GM10248 (cell line): Measurements from ENCODE around the gene LSAMP.

ENCODE experiments used
- CTCF ChIA-PET: fragments of 300-600 bp; sonication (Branson Sonifier 250); formaldehyde crosslinking; extraction: SDS; loops from one replicate; lab custom pipeline; 2021; ENCODE audit warnings: antibody characterized with exemption; lab: Yijun Ruan, JAX
- POLR2A ChIA-PET: fragments of 350-650 bp; sonication (Branson Sonifier 250); formaldehyde crosslinking; extraction: SDS; loops from one replicate; lab custom pipeline; 2020; ENCODE audit warnings: antibody characterized with exemption; lab: Yijun Ruan, JAX
- DNase-seq: peaks from one replicate; pipeline ENCODE4 v3.0.0; 2012; ENCODE audit errors: extremely low spot score
- CTCF ChIP-seq: IDR thresholded peaks from 2 replicates; pipeline ENCODE4 v1.5.1; 2012; ENCODE audit warnings: mild to moderate bottlenecking, low read depth; ENCODE audit errors: extremely low read depth, missing control alignments, control extremely low read depth

LSAMP gene

GRCh38 chr3:115862099-115862498, 583.2 kb downstream of the LSAMP start:
- DNase-seq, result no peak
- no peak for TF ChIP-seq CTCF
- CTCF ChIA-PET, result interaction anchor here (0.7 kb wide), 1 partner anchor 19 kb away, joined by 3 read pairs; no protein-coding TSS in a partner anchor
- POLR2A ChIA-PET, result no interaction called here

GRCh38 chr3:115861166-115861733, 584.0 kb downstream of the LSAMP start:
- CTCF ChIA-PET, result no interaction called here
- no peak for DNase-seq
- no peak for TF ChIP-seq CTCF
- POLR2A ChIA-PET, result no interaction called here

- POLR2A ChIA-PET, result no interaction called here
- CTCF ChIA-PET, result no interaction called here
- DNase-seq, result no peak
- TF ChIP-seq CTCF, result no peak
Measured at GRCh38 chr3:115860766-115861165, 584.5 kb downstream of the LSAMP start.

DNA sequence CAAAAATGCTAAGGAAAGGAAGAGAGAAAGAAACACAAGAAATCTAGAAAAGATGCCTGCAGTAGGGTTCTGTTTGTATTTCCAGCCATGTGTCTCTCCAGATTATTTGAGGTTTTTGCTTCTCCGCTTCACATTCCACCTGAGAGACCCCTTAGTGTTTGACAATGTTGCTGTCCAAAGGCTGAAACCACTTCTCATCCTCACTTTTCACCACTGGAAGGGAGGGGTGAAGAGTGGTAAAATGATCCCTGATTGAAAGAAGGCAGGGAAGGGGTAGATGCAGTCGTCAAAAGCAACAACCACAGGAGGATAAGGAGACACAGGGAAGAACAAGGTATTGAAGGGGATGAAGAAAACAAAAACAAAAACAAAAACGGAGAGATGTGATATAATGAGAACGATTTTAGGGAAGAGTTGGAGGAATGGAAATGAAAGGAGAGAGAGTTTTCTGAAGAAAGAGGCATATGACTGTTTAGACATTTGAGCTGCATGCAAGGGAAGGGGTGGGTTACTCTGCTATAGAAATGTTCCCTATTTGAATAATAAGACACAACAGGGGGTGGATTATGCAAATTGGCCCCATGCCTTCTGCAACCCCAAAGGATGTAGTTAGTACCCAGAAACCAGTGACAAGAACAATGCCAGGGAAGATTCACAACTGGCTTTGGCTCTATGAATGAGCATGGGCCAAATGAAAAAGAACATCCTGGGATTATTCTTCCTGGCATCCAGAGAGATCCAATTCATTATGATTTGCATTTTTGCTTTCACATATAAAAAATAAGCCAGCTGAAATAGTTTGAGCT, 586.1 kb downstream of the LSAMP start:
- CTCF ChIA-PET, result interaction anchor here (0.8 to 1.1 kb wide), 2 partner anchors 24 to 27 kb away, joined by 3 to 4 read pairs; no protein-coding TSS in a partner anchor
- POLR2A ChIA-PET, result no interaction called here
- no peak for TF ChIP-seq CTCF
- no peak for DNase-seq

DNA sequence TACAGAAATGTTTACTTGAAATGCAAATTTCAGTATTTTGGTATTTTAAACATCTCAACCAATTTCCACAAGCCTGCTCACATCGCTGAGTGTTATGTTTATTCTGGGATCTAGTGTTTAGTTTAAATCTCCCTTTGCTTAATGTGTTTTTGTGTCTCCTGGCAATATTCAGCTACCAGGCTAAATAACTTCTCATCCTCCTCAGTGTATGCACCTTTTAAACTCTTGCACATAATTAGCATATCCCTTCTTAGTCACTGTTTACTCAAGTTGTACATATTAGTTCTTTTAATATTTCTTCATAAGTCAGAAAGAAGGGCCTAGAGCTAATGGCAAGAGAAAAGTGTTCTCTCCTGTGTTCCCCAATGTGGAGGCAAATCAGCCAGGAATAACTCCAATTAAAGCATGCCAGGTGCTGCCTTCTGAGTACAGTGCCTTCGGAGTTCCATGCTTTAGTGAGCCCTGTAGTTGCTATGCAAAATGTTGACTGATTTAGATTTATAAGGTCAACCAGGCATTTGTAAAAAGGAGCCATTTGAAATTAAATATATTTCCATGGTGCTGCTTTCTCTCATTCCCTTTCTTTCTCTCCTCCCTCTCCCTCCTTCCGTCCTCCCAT, 587.7 kb downstream of the LSAMP start:
- ChIA-PET CTCF (interaction anchor here (1.1 to 1.4 kb wide), 4 partner anchors 9 to 1567 kb away, joined by 3 to 6 read pairs (median 4); no protein-coding TSS in a partner anchor), POLR2A (no interaction called here)
- no peak for TF ChIP-seq CTCF
- no peak for DNase-seq

- POLR2A ChIA-PET, result no interaction called here
- CTCF ChIA-PET, result interaction anchor here (1.0 to 2.0 kb wide), 2 partner anchors 13 to 17 kb away, joined by 3 to 6 read pairs; no protein-coding TSS in a partner anchor
- no peak for DNase-seq
- no peak for TF ChIP-seq CTCF
Measured at GRCh38 chr3:115855911-115856310, 589.4 kb downstream of the LSAMP start.
